HG03108 (cell line): ENCODE data around the gene ZIC3.
"Not testable (repeated sequence)": the region's sequence is repeated elsewhere in the genome, so short reads cannot be mapped to it uniquely, and the experiment has no call there.

Experiments used
- ATAC-seq: cut with Tn5 transposase; IDR thresholded peaks from one replicate; pipeline ENCODE4 v1.9.1; 2021; ENCODE audit warnings: moderate library complexity; ENCODE audit not compliant: unreplicated experiment

Gene ZIC3

GRCh38 chrX:137565921-137566745 is at the start of gene ZIC3:
Gene ZIC3, plus strand, starts transcription at chrX:137566127. Its CDS starts 565 bp downstream, at chrX:137566692.
- no peak for ATAC-seq

- no peak for ATAC-seq
Observed at GRCh38 chrX:137519459-137519858, 46.5 kb upstream of the ZIC3 start.

GRCh38 chrX:137545711-137546651 is 19.9 kb upstream of the ZIC3 start:
- no peak for ATAC-seq

GRCh38 chrX:137547291-137547690 is 18.6 kb upstream of the ZIC3 start:
- no peak for ATAC-seq

- ATAC-seq: no peak
Observed at GRCh38 chrX:137548261-137548660, 17.7 kb upstream of the ZIC3 start.

- no peak for ATAC-seq
Observed at GRCh38 chrX:137549073-137549472, 16.9 kb upstream of the ZIC3 start.

- no peak for ATAC-seq
Observed at GRCh38 chrX:137549851-137550664, 15.9 kb upstream of the ZIC3 start.

GRCh38 chrX:137550665-137551261 is 15.2 kb upstream of the ZIC3 start:
- ATAC-seq: no peak

GRCh38 chrX:137552098-137552497 is 13.8 kb upstream of the ZIC3 start:
- ATAC-seq: not testable (repeated sequence)

GRCh38 chrX:137562096-137562495 is 3.8 kb upstream of the ZIC3 start:
- no peak for ATAC-seq

GRCh38 chrX:137563681-137564651 is 2.0 kb upstream of the ZIC3 start:
- ATAC-seq: no peak

GRCh38 chrX:137565318-137565904 is 516 bp upstream of the ZIC3 start:
- no peak for ATAC-seq

GRCh38 chrX:137566746-137567679 is 1.1 kb downstream of the ZIC3 start:
- ATAC-seq: no peak

- ATAC-seq: no peak
Observed at GRCh38 chrX:137567682-137568232, 1.8 kb downstream of the ZIC3 start.

- no peak for ATAC-seq
Observed at GRCh38 chrX:137568741-137569469, 3.0 kb downstream of the ZIC3 start.

- ATAC-seq: no peak
Observed at GRCh38 chrX:137569470-137569891, 3.6 kb downstream of the ZIC3 start.
